Neural cell (in vitro differentiated cells): Measurements from ENCODE around the gene SUCLG2.

Experiments
- CTCF ChIP-seq: fragments of 450-650 bp; IDR thresholded peaks from 2 replicates; pipeline ENCODE4 v1.5.1; 2014; ENCODE audit warnings: antibody characterized with exemption, mild to moderate bottlenecking, moderate library complexity; ENCODE audit not compliant: poor library complexity, severe bottlenecking
- EP300 ChIP-seq: fragments of 450-650 bp; conservative IDR thresholded peaks from 2 replicates; pipeline ENCODE4 v1.6.1; 2014; ENCODE audit warnings: antibody characterized with exemption, mild to moderate bottlenecking, moderate library complexity; ENCODE audit not compliant: poor library complexity, severe bottlenecking
- EZH2 ChIP-seq: fragments of 200-600, 300-800 bp; shearing (Covaris generic), sonication (generic); IDR thresholded peaks from 2 replicates; pipeline ENCODE4 v1.6.1; 2014; ENCODE audit warnings: antibody characterized with exemption, low read length, borderline replicate concordance, mild to moderate bottlenecking; ENCODE audit not compliant: insufficient read depth, poor library complexity, severe bottlenecking
- MXI1 ChIP-seq: fragments of 450-650 bp; conservative IDR thresholded peaks from 2 replicates; pipeline ENCODE4 v1.6.1; 2014; ENCODE audit warnings: antibody characterized with exemption, mild to moderate bottlenecking; ENCODE audit not compliant: poor library complexity, severe bottlenecking
- POLR2AphosphoS5 ChIP-seq: IDR thresholded peaks from 2 replicates; pipeline ENCODE4 v1.6.1; 2012
- RAD21 ChIP-seq: fragments of 450-650 bp; conservative IDR thresholded peaks from 2 replicates; pipeline ENCODE4 v1.6.1; 2014; ENCODE audit warnings: antibody characterized with exemption, mild to moderate bottlenecking, moderate library complexity
- SMC3 ChIP-seq: fragments of 450-650 bp; conservative IDR thresholded peaks from 2 replicates; pipeline ENCODE4 v1.6.1; 2014; ENCODE audit warnings: antibody characterized with exemption, mild to moderate bottlenecking, moderate library complexity; ENCODE audit not compliant: poor library complexity
- TAF1 ChIP-seq: IDR thresholded peaks from 2 replicates; pipeline ENCODE4 v1.6.1; 2012; ENCODE audit warnings: low read depth
- TF ChIP-seq, protein P1 (sequence below): IDR thresholded peaks from 2 replicates; pipeline ENCODE4 v1.6.1; 2012; ENCODE audit warnings: borderline replicate concordance

DNA sequence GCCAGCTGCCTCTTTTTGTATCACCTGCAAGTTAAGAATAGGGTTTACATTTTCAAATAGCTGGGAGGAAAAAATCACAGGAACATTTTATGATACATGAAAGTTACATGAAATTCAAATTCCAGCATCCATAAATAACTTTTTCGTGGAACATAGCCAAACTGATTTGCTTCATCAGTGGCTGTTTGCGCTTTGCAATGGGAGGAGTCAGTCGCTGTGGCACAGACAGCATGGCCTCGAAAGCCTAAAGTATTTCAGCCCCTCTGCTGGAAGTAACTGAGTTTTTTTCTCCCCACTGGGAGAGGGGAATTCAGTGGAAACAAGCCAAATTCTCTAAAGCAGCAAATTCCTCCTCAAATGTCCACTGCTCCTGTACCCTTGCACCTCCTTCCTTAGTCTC lies 271.9 kb downstream of the SUCLG2 start:
- TF ChIP-seq CTCF, result no peak
- TF ChIP-seq EZH2, result no peak
- TF ChIP-seq POLR2AphosphoS5, result no peak
- no peak for TF ChIP-seq EP300
- TF ChIP-seq MXI1, result no peak
- TF ChIP-seq, protein P1, sequence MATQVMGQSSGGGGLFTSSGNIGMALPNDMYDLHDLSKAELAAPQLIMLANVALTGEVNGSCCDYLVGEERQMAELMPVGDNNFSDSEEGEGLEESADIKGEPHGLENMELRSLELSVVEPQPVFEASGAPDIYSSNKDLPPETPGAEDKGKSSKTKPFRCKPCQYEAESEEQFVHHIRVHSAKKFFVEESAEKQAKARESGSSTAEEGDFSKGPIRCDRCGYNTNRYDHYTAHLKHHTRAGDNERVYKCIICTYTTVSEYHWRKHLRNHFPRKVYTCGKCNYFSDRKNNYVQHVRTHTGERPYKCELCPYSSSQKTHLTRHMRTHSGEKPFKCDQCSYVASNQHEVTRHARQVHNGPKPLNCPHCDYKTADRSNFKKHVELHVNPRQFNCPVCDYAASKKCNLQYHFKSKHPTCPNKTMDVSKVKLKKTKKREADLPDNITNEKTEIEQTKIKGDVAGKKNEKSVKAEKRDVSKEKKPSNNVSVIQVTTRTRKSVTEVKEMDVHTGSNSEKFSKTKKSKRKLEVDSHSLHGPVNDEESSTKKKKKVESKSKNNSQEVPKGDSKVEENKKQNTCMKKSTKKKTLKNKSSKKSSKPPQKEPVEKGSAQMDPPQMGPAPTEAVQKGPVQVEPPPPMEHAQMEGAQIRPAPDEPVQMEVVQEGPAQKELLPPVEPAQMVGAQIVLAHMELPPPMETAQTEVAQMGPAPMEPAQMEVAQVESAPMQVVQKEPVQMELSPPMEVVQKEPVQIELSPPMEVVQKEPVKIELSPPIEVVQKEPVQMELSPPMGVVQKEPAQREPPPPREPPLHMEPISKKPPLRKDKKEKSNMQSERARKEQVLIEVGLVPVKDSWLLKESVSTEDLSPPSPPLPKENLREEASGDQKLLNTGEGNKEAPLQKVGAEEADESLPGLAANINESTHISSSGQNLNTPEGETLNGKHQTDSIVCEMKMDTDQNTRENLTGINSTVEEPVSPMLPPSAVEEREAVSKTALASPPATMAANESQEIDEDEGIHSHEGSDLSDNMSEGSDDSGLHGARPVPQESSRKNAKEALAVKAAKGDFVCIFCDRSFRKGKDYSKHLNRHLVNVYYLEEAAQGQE, result no peak
- TF ChIP-seq SMC3, result no peak
- no peak for TF ChIP-seq RAD21
- no peak for TF ChIP-seq TAF1
